ENCODE measurements around the gene WDR74. TPM values are rescaled to one million over a fixed set of nuclear protein-coding genes. Genes with fewer than 3 reads are reported as not detected.

The WDR74 gene
- total and polyA plus RNA-seq, 2 of the 13 experiments (the other 11 are each of a cell fraction or from before 2014, with no cell fraction given), result 77.0 to 83.3 TPM

DNA sequence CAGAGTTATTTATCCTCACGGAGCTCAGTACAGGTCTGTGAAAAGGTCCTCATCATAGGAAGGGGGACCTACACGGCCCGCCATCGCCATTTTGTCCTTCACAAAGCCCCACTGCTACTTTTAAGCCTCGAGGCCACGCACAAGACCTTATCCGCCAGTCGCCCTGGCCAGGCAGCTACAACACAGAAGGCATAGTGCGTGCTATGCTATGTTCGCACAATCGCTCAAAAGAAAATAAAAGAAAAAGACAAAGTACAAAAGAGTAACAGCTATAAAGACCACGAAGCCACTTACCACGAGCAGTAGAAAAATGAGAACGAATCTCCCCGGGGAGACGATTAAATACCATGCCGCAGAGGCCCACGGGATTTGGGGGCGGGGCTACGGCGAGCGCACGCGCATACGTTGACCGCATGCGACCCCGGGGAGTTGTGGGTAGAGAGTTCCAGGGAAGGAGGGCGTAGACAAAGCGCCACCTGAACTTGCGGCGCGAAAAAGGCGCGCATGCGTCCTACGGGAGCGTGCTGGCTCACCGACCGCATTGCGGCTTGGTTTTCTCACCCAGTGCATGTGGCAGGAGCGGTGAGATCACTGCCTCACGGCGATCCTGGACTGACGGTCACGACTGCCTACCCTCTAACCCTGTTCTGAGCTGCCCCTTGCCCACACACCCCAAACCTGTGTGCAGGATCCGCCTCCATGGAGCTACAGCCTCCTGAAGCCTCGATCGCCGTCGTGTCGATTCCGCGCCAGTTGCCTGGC is 16.4 kb upstream of the WDR74 start (continued):
- TF ChIP-seq, protein P1, sequence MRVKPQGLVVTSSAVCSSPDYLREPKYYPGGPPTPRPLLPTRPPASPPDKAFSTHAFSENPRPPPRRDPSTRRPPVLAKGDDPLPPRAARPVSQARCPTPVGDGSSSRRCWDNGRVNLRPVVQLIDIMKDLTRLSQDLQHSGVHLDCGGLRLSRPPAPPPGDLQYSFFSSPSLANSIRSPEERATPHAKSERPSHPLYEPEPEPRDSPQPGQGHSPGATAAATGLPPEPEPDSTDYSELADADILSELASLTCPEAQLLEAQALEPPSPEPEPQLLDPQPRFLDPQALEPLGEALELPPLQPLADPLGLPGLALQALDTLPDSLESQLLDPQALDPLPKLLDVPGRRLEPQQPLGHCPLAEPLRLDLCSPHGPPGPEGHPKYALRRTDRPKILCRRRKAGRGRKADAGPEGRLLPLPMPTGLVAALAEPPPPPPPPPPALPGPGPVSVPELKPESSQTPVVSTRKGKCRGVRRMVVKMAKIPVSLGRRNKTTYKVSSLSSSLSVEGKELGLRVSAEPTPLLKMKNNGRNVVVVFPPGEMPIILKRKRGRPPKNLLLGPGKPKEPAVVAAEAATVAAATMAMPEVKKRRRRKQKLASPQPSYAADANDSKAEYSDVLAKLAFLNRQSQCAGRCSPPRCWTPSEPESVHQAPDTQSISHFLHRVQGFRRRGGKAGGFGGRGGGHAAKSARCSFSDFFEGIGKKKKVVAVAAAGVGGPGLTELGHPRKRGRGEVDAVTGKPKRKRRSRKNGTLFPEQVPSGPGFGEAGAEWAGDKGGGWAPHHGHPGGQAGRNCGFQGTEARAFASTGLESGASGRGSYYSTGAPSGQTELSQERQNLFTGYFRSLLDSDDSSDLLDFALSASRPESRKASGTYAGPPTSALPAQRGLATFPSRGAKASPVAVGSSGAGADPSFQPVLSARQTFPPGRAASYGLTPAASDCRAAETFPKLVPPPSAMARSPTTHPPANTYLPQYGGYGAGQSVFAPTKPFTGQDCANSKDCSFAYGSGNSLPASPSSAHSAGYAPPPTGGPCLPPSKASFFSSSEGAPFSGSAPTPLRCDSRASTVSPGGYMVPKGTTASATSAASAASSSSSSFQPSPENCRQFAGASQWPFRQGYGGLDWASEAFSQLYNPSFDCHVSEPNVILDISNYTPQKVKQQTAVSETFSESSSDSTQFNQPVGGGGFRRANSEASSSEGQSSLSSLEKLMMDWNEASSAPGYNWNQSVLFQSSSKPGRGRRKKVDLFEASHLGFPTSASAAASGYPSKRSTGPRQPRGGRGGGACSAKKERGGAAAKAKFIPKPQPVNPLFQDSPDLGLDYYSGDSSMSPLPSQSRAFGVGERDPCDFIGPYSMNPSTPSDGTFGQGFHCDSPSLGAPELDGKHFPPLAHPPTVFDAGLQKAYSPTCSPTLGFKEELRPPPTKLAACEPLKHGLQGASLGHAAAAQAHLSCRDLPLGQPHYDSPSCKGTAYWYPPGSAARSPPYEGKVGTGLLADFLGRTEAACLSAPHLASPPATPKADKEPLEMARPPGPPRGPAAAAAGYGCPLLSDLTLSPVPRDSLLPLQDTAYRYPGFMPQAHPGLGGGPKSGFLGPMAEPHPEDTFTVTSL (CRISPR knock-in tag; IDR thresholded peaks at IDR 0.05; ENCODE audit: borderline replicate concordance), result peak; percentile 62; the same call in 1 of the 2 replicates
- TF ChIP-seq, protein P2, sequence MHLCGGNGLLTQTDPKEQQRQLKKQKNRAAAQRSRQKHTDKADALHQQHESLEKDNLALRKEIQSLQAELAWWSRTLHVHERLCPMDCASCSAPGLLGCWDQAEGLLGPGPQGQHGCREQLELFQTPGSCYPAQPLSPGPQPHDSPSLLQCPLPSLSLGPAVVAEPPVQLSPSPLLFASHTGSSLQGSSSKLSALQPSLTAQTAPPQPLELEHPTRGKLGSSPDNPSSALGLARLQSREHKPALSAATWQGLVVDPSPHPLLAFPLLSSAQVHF (CRISPR knock-in tag; IDR thresholded peaks at IDR 0.05), result peak; percentile 75; the same call in 1 of the 2 replicates
- TF ChIP-seq FOXK1 (CRISPR knock-in tag; IDR thresholded peaks at IDR 0.05; ENCODE audit: borderline replicate concordance, low read depth) (peak; percentile 89; the same call in 1 of the 2 replicates), HNF4G (IDR thresholded peaks at IDR 0.05; ENCODE audit: borderline replicate concordance, low read depth, low read length) (peak; percentile 68; the same call in 1 of the 2 replicates), HNF4G (CRISPR knock-in tag; IDR thresholded peaks at IDR 0.05; ENCODE audit: borderline replicate concordance, low read depth) (no peak), ZNF552 (CRISPR knock-in tag; IDR thresholded peaks at IDR 0.05; ENCODE audit: borderline replicate concordance) (peak; percentile 74), KDM6A (CRISPR knock-in tag; IDR thresholded peaks at IDR 0.05; ENCODE audit: low read depth) (0 out of 2 replicates have a peak, but pooled peaks have one; percentile 18), NFKB2 (CRISPR knock-in tag; IDR thresholded peaks at IDR 0.05; ENCODE audit: borderline replicate concordance) (peak; percentile 99), ZKSCAN5 (CRISPR knock-in tag; IDR thresholded peaks at IDR 0.05) (no peak), SKI (IDR thresholded peaks at IDR 0.05; ENCODE audit: partially characterized antibody) (peak; percentile 24), ELF3 (CRISPR knock-in tag; IDR thresholded peaks at IDR 0.05) (peak; percentile 88), MXD4 (CRISPR knock-in tag; IDR thresholded peaks at IDR 0.05) (peak; percentile 98), NCOA1 (CRISPR knock-in tag; IDR thresholded peaks at IDR 0.05) (no peak; the same call in 1 of the 2 replicates)
- TF ChIP-seq, protein P3, sequence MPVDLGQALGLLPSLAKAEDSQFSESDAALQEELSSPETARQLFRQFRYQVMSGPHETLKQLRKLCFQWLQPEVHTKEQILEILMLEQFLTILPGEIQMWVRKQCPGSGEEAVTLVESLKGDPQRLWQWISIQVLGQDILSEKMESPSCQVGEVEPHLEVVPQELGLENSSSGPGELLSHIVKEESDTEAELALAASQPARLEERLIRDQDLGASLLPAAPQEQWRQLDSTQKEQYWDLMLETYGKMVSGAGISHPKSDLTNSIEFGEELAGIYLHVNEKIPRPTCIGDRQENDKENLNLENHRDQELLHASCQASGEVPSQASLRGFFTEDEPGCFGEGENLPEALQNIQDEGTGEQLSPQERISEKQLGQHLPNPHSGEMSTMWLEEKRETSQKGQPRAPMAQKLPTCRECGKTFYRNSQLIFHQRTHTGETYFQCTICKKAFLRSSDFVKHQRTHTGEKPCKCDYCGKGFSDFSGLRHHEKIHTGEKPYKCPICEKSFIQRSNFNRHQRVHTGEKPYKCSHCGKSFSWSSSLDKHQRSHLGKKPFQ (CRISPR knock-in tag; IDR thresholded peaks at IDR 0.05; ENCODE audit: insufficient replicate concordance), result peak; percentile 90
- TF ChIP-seq, protein P4, sequence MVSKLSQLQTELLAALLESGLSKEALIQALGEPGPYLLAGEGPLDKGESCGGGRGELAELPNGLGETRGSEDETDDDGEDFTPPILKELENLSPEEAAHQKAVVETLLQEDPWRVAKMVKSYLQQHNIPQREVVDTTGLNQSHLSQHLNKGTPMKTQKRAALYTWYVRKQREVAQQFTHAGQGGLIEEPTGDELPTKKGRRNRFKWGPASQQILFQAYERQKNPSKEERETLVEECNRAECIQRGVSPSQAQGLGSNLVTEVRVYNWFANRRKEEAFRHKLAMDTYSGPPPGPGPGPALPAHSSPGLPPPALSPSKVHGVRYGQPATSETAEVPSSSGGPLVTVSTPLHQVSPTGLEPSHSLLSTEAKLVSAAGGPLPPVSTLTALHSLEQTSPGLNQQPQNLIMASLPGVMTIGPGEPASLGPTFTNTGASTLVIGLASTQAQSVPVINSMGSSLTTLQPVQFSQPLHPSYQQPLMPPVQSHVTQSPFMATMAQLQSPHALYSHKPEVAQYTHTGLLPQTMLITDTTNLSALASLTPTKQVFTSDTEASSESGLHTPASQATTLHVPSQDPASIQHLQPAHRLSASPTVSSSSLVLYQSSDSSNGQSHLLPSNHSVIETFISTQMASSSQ (IDR thresholded peaks at IDR 0.05; ENCODE audit: low read depth), result 0 out of 2 replicates have a peak, but pooled peaks have one; percentile 7
- TF ChIP-seq, protein P4 (CRISPR knock-in tag; IDR thresholded peaks at IDR 0.05; ENCODE audit: borderline replicate concordance), result peak; percentile 79; the same call in 1 of the 2 replicates

Data from HepG2 (cell line).